ENCODE data around the gene HORMAD2. TPM values are rescaled to one million over a fixed set of nuclear protein-coding genes. Genes with fewer than 3 reads are reported as not detected.
"Not testable (repeated sequence)": the region's sequence is repeated elsewhere in the genome, so short reads cannot be mapped to it uniquely, and the experiment has no call there.

Gene HORMAD2
- total RNA-seq, 1 experiment from 2014 or later = not detected

DNA sequence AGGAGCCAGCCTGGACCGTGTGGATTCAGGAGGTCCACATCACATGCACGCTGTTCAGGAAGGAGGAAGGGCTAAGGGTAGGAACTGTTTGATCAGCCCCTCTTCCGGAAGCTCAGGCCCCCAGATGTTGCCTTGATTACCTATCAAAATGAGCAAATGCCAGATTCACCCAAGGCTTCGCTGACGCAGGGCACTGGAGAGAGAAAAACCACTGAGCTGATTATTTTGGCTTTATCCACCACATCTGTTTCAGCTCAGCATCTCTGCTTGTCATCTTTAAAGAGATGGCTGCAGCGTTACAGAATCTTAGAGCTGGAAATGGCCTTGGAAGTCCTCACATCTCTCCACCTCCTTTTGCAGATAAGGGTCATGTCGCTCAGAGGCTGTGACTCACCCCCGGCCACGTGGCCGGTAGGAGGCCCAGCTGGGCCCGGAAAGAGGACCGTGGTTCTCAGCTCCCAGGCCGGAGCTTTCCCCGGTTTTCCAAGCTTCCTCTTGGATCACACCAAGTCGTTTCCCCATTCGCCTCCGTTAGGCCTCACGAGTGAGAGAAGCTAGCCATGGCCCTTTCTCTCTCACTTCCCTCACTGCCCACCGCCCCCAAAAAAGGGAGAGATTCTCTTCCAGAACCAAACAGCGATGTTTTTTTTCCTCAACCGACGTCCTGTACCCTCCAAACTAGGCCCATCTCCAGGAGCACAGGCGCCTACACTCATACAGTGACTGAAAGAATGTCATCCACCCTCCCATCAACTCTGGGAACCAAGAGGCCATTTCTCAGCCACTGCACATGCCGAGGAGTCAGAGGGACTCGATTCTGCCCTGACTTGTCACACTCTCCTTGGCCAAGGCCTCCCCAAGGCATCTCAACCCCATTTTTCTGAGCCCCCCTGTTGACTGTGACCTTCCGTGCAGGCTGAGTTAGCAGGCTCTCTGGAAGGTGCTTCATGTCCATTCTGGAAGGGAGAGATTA is 128.7 kb downstream of the HORMAD2 start:
- peak; percentile 67 for DNase-seq (ENCODE audit: low read depth)

DNA sequence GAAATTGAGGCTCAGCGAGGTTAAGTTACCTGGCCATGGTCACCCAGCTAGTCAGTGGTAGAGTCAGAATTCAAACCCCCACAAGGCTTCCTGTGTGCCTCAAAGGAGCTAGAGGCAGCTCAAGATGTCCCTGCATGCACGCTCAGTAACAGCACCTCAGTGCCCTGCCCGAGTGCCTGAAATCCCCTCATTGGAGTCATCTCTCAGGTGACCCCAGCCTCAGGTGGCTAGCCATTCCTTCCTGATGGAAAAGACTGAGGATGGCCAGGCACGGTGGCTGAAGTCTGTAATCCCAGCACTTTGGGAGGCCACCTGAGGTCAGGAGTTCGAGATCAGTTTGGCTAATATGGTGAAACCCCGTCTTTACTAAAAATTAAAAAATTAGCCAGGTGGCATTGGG is 129.4 kb downstream of the HORMAD2 start:
- DNase-seq (ENCODE audit: low read depth) = no peak

DNA sequence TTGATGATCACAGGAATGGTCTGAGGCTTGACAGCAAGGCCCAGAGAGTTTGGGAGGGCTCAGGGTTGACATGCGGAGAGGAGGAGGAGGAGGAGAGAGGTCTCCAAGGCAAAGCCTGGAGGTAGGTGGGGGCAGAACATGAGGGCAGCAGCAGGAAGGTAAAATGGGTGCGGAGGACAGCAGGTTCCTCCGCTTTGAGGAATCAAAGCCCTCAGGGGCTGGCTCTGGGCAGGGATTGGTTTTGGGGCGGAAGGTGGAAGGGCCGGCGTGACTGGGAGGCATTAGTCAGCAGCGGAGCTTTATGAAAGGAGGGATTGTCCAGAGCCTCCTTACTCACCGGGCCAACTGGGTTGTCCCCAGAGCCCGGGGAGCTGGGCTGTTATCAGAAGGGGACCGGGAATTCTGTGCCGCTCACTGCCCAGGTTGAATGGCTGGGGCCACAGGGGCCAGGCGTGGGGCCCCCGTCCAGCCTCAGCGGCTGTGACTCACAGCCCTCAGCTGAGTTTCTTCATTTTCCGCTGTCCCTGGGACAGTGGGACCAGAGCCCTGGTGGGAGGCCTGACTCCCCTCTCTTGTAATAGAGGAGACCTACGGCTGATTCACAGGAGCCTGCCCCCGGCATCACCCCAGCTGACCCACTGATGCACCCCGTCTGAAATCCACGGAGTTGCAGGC is 130.1 kb downstream of the HORMAD2 start:
- peak; percentile 99 for DNase-seq (ENCODE audit: low read depth)

DNA sequence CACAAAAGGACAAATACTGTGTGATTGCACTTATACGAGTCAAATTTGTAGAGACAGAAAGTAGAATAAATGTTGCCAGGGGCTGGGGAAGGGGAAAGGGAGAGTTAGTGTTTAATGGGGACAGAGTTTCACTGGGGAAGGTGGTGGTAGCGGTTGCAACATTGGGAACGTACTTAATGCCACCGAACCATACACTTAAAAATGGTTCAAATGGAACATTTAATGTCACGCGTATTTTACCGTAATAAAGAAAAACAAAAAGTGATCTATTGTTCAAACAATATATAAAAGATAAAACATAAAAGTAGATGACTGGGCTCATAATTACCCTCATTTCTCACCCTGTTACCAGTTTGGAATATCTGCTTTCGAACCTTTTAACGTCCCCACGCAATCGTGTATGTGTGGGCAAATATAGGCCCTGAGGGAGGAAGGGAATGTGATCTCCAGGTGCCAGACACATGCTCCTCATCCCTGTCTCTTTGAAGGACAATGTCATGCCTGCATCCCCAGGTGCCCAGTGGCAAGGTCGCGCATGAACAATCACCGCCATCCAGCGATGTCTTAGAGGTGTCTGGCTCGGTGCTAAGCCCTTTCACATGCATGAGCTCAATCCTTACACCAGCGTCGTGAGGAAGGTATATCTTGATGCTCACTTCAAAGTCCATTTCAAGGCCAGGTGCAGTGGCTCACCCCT is 131.0 kb downstream of the HORMAD2 start:
- no peak for DNase-seq (ENCODE audit: low read depth)

DNA sequence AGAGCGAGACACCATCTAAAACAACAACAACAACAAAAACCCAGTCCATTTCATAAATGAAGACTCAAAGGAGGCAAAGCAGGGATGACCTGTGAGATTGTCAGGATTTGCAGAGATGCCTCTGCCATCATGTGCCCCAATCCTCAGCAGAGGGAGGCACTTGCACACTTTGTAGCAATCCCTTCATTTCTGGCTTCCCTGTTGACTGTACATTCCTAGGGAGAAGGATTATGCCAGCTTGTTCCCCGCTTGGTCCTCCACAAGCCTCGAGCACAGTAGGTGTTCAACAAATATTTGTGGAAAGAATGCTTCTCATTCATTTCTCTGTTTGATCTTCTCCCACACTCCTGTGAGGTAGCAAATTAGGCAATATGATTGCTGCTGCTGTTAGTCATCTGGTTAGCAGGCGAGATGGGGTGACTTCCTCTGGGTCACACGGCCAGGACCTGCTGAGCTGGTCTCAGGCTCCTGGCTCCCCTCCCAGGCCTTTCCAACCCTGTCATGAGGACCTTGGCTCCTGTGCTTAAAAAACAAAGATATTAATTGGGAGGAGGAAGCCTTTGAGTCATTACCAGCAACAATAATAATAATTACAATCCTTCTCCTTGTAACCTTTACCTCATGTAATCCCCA is 132.2 kb downstream of the HORMAD2 start:
- DNase-seq (ENCODE audit: low read depth) = peak; percentile 96

DNA sequence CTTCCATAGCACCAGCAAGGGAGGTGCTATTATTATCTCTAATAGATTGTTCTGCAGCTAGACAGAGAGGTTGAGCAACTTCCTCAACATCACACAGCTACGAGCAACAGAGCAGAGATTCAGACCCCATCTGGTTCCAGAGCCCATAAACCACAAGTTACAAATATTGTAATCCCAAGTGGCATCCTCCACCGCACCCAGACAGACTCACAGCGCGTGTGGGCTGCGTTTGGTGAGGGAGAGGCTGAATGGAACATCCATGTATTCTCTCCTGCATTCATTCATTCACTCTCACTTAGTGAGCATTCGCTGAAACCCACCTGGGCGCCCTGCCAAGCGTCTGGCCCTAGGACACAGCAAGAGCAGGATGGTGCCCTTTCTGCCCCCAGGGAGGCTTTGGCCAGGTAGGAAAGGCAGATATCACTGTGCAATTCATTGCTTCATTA is 132.8 kb downstream of the HORMAD2 start:
- no peak for DNase-seq (ENCODE audit: low read depth)

DNA sequence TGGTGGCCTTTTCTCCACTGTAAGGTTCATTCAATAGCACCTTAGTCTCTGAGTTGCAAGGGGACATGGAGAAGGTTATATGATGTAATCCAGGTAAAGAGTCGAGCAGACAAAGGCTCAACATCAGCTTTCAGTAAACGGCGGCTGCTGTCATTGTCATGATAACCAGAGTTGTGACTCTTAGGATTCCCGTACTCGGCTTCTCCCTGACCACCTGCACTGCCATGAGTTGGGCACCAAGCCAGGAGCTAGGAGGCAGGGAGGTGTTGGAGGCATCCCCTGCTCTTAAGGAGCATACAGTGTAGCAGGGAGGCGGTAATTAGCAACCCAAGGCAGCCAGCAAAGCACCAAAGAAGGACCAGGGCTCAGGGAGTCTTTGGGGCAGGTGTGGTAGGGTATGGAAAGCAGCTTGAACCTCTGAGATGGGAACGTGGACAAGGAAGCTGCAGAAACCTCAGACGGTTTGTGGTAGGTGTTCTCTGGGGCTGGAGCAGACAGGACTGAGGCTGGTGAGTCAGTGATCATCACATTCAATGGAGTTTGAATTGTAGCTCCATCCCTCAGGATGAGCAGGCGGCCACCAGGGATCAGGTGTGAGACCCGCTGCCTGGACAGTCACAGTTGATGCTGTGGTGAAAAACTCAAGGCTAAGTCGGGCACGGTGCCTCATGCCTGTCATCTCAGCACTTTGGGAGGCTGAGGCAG is 134.6 kb downstream of the HORMAD2 start:
- DNase-seq (ENCODE audit: low read depth) = no peak

DNA sequence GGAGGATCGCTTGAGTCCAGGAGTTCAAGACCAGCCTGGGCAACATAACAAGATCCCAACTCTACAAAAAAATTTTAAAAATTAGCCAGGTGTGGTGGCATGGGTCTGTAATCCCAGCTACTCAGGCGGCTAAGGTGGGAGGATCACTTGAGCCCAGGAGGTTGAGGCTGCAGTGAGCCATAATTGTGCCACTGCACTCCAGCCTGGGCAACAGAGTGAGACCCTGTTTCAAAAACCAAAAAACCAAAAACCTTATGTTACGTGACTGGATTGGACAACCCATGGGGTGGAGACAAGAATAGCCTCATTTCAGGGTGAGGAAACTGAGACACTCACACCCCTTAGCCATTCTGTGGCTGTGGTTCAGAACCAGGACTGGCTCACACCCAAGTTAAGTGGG is 136.0 kb downstream of the HORMAD2 start:
- DNase-seq (ENCODE audit: low read depth) = not testable (repeated sequence)

DNA sequence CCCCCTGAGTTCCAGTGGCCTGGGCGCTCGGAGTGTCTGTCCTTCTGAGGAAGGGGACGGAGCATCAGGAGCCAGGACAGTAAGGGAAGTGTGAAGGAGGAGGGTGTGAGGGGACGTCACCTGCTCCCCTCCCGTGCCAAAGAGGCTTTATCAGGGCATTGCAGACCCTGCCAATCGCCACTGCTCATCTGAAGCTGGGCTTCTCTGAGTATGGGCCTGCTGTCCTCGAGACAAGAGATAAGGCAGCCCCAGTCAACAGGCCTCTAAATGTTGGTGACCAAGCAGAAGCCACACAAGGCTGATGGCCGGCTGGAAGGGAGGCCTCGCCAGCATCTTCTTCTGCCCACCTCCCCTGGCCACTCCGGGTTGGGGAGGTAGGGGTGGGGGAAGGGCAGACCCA is 136.4 kb downstream of the HORMAD2 start:
- DNase-seq (ENCODE audit: low read depth) = no peak

DNA sequence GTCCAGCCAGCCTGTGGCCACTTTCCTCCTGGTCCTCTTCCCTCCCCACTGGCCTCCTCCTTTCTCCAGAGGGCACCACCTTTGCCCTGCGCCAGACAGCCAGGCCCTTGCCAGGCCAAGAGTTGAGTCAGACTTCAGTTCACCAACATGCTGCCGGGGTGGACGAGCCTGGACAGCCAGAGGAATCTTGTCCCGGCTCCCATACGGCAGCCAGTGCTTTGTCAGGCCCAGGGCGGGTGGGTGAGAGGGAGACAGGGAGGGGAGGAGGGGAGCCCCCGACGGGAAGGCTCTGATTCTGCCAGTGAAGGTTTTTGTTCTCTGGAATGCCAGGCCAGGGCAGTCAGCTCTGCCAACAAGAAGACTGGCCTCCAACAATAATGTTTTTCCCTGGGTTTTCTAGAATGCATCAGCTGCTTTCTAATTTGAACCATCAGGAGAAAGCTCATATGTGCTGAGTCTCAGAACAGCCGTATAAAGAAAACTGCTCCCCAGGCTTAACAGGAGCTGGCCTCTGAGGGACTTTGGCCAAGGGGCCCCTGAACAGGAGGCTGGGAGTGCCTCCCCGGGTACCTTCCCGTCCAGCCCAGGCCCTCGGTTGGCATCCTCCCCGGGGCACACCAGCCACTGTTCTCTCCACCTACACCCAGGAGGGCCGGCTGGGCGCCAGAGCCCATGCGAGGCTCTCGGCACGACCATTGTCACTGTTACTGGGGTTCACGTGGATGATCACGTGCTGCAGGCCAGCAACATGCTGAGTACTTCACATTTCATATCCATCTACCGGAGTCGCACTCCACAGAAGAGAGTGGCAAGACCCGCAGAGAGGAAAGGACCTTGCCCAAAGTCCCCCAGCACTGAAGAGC is 137.7 kb downstream of the HORMAD2 start:
- DNase-seq (ENCODE audit: low read depth) = no peak

DNA sequence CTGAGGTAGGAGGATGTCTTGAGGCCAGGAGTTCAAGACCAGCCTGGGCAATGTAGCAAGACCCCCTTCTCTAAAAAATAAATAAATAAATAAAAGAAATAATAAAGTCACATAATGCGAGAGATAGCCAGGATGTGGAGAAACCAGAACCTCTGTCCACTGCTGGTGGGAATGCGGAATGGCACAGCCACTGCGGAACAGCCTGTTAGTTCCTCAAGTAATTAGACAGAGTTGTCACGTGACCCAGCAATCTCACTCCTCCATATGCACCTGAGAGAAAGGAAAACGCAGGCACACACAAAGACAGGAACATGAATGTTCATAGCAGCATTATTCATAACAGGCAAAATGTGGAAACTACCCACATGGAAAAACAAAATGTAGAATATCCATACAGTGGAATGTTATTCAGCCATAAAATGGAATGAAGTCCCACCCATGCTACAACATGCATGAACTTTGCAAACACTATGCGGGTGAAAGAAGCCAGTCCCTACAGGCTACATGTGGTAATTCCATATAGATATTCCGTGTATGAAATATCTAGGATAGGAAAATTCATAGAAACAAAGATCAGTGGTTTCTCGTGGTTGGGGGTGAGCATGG is 138.9 kb downstream of the HORMAD2 start:
- DNase-seq (ENCODE audit: low read depth) = no peak

DNA sequence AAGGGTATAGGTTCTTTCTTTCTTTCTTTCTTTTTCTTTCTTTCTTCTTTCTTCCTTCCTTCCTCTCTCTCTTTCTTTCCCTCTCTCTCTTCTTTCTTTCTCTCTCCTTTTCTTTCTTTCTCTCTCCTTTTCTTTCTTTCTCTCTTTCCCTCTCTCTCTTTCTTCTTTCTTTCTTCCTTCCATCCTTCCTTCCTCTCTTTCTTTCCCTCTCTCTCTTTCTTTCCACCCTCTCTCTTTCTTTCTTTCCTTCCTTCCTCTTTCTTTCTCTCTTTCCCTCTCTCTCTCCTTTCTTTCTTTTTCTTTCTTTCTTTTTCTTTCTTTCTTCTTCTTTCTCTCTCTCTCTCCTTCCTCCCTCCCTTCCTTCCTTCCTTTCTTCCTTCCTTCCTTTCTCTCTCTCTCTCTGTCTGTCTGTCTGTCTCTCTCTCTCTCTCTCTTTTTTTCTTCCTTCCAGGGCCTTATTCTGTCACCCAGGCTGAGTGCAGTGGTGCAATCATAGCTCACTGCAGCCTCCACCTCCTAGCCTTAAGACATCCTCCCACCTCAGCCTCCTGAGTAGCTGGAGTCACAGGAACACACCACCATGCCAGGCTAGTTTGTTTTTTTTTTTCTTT is 139.5 kb downstream of the HORMAD2 start:
- DNase-seq (ENCODE audit: low read depth) = no peak

DNA sequence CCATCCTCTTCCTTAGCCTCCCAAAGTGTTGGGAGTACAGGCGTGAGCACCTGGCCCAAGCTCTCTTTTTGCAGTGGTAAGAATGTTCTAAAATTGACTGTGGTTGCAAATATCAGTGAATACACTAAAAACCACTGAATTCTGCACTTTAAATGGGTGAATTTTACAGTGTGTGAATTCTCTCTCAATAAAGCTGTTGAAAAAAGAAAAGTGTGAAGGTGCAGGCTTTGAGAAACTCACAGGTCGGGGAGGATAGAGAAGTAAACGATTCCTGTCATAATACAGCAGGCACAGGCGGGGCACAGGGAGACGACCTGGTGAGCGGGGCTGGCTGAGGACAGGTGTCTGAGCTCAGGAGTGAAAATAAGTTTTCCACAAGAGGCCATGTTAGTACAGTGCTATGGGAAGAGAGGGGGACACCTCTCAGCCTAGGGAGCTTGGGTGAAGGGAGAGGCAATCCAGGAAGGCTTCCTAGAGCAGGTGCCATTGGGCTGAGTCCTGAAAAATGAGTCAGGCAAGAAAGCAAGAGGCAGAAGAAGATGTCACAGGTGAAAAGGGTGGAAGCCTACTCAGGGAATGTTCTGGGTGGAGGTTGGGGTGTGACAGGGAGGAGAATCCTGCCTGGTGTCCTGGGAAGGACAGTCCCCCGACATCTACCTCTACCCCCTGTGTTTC is 140.2 kb downstream of the HORMAD2 start:
- DNase-seq (ENCODE audit: low read depth) = no peak

DNA sequence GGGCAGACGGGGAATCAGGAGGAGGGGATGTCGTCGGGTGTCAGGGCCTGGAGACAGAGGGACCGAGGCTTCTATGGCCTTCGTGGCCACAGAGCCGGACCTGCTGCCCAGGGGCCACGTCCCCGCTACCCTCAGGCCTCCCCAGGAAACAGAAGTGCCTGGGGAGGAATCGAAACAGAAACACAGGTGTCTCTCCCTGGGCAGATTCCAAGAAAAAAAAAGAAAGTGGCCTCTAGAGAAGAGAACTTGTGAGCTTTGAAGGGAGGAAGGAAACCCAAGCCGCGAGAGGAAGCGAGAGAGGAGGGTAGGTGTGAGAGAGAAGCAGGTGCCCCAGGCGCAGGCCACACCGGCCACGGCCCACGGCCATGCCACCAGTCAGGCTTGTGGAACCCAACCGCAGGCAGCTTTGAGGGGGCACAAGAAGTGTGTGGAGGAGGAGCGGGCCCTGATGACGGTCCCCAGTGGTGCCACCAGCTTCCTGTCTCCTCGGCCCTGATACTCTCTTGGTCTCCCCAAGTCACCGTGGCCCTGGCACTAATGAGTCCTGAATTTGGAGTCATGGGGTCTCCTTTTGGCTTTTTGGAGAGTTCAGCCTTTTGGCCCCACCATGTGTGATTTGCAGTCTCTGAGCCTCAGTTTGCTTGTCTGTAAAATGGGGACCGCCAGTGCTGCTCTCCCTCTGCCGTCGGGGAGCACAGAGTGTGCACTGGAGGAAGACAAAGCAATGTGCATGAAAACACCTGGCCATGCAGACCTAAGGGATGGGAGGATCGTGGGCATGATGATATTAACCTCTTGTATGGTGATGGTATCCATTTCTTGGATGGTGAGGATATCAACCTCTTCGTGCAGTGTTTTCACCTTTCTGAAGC is 141.1 kb downstream of the HORMAD2 start:
- DNase-seq (ENCODE audit: low read depth) = no peak

DNA sequence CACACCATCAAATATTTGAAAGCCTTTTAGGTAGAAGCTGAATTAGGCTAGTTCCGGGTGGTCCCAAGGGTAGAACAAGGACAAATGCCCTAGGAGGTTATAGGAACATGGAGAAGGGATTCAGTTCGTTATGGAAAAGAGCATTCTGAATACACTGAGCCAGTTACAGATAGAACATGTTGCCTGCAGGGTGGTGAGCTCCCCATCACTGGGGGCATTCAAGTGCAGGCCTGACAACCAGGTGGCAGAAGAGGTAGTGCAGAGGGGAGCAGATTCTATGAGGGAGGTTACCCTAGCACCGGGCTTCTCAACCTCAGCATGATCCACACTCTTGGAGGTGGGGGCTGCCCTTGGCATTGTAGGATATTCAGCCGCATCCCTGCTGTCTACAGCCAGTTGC is 142.1 kb downstream of the HORMAD2 start:
- DNase-seq (ENCODE audit: low read depth) = no peak

DNA sequence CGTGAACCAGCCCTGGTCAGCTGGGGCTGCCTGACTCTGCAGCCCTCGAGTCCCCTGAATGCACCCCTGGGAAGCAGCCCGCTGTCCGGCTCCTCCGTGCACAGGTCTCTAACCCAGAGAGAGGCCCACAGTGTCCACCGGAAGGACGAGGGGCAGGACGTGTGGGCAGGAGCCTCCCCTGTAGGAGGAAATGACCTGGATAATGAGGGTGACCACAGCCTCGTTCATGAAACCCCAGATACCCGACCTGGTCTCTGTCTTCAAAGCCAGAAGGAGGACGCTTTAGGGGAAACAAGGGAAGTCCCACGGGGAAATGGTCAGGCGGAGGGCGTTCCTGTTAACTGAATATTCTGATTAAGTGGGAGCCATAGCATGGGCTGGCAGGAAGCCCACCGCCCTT is 143.0 kb downstream of the HORMAD2 start:
- no peak for DNase-seq (ENCODE audit: low read depth)

DNA sequence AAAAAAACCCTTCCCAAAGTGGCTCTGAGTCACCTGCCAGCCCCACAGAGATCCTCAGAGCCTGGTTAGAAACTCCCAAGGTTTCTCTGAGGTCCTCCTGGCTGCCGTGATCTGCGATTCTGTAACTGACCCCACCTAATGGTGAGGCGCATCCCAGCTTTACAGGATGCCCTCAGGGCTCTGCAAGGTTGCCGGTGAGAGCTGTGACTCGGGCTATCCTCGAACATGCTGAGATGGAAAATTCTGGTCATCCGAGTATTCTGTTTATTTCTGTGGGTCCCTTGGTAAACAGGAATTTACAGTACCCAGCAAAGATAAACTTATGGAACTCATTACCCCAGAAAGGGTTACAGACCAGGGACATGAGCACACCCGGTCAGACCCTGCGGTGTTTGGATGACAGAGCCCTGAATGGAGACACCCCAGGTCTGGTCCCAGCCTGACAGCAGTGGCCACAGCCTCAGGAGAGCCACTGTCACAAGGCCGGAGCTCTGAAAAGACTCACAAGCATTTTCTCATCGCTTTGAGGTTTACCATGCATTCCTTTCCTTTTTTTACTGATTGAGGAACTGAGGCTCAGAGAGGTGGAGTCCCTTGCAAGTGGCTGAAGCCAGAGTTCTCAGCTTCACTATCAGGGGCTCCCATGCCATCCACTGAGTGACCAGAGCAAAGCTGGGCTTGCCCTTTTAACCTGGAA is 144.0 kb downstream of the HORMAD2 start:
- peak; percentile 57 for DNase-seq (ENCODE audit: low read depth)

Data from HT1080 (cell line).